HuH-7.5 (cell line): ENCODE measurements around the gene ACSF2.

ENCODE experiments used
- DNase-seq: peaks from one replicate; pipeline ENCODE4 v3.0.0; 2011; ENCODE audit warnings: low spot score

The ACSF2 gene

GRCh38 chr17:50478391-50479381 lies 52.7 kb downstream of the ACSF2 start, which contains the start of gene RSAD1:
Gene RSAD1, plus strand, starts transcription at chr17:50478860. Its CDS starts 25 bp downstream, at chr17:50478885.
- peak; percentile 86 for DNase-seq

- peak; percentile 90 for DNase-seq
Observed at GRCh38 chr17:50479522-50480141, 53.6 kb downstream of the ACSF2 start.

GRCh38 chr17:50480142-50480764 lies 54.2 kb downstream of the ACSF2 start:
- no peak for DNase-seq

GRCh38 chr17:50480854-50481490 lies 55.0 kb downstream of the ACSF2 start:
- DNase-seq = no peak

GRCh38 chr17:50481648-50482047 lies 55.6 kb downstream of the ACSF2 start:
- DNase-seq = no peak

GRCh38 chr17:50482110-50482509 lies 56.1 kb downstream of the ACSF2 start:
- DNase-seq = no peak

- peak; percentile 86 for DNase-seq
Observed at GRCh38 chr17:50482516-50482915, 56.5 kb downstream of the ACSF2 start.

GRCh38 chr17:50483266-50483665 lies 57.2 kb downstream of the ACSF2 start:
- no peak for DNase-seq

- DNase-seq = no peak
Observed at GRCh38 chr17:50484386-50485155, 58.6 kb downstream of the ACSF2 start.

- DNase-seq = no peak
Observed at GRCh38 chr17:50487213-50488096, 61.4 kb downstream of the ACSF2 start.

- DNase-seq = no peak
Observed at GRCh38 chr17:50488880-50489279, 62.9 kb downstream of the ACSF2 start.

- DNase-seq = no peak
Observed at GRCh38 chr17:50491505-50491904, 65.5 kb downstream of the ACSF2 start.

- DNase-seq = no peak
Observed at GRCh38 chr17:50492214-50492613, 66.2 kb downstream of the ACSF2 start.

- no peak for DNase-seq
Observed at GRCh38 chr17:50493744-50494143, 67.7 kb downstream of the ACSF2 start.

GRCh38 chr17:50495217-50495823 lies 69.3 kb downstream of the ACSF2 start:
- DNase-seq = no peak

- no peak for DNase-seq
Observed at GRCh38 chr17:50495918-50496317, 69.9 kb downstream of the ACSF2 start.

- no peak for DNase-seq
Observed at GRCh38 chr17:50498021-50498874, 72.2 kb downstream of the ACSF2 start.

GRCh38 chr17:50499270-50499669 lies 73.3 kb downstream of the ACSF2 start:
- DNase-seq = no peak

- DNase-seq = no peak
Observed at GRCh38 chr17:50499721-50500120, 73.7 kb downstream of the ACSF2 start.
